Renal pelvis (tissue), 4 donors: ENCODE measurements around the gene NUDT13. TPM values are rescaled to one million over a fixed set of nuclear protein-coding genes. Genes with fewer than 3 reads are reported as not detected.
"Not testable (repeated sequence)": the region's sequence is repeated elsewhere in the genome, so short reads cannot be mapped to it uniquely, and the experiment has no call there.

Source experiments
- DNase-seq: peaks from one replicate; pipeline ENCODE4 v3.0.0-alpha.2; 2013
- polyA plus RNA-seq, 3 donors: library from polyadenylated mRNA; unstranded; fragments of 120-200 nt; gene quantifications; one replicate each; pipeline ENCODE4 v1.2.1, GENCODE V29; 2013; ENCODE audit not compliant: insufficient read length in 3 of 3

NUDT13 gene
- polyA plus RNA-seq, 3 donors, result 4.1 to 10.4 (median 9.1) TPM

DNA sequence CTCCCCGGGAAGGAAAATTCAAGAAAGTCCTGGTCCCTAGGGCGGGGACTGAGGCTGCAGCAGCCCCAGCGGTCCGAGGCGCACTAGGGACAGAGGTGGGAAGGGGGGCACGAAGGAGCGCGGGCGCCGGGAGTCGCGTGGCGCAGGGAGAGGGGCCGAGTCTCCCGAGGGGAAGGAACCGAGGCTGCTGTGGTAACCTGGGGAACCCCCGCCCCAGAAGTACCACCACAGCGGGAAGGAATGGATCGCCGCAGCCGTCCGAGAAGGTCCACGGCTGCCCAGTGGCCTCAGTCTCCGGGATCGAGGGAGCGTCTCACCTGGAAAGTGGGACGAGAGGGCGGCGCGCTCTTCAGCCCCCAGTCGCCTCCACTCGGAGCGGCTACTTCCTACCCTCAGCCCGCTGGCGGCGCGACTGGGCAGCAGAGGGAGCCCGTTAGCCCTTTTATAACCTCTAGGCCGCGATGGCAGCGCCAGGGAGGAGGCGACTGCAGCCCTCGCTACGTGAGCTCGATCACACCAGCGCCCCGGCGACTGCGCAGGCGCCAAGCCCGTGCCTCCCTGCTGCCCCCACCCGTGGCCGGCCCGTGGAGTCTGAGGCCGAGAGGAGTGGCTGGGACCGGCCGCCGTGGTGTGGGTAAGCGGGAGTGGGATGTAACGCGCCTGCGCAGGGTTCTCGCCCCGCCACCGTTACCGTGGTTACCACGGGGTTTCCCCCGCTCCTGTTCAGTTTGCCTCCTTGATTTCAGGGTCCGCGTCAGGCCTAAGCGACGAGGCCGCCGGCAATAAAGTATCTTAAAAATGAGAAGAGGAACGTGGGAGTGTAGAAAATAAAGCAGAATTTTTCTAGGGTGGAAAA, 13.6 kb upstream of the NUDT13 start, which contains the start of gene P4HA1:
Gene P4HA1 (minus strand): TSS at position 418 of the 856 bp plus-strand sequence. CDS start 21,983 bp downstream, outside the sequence.
- peak; percentile 96 for DNase-seq

DNA sequence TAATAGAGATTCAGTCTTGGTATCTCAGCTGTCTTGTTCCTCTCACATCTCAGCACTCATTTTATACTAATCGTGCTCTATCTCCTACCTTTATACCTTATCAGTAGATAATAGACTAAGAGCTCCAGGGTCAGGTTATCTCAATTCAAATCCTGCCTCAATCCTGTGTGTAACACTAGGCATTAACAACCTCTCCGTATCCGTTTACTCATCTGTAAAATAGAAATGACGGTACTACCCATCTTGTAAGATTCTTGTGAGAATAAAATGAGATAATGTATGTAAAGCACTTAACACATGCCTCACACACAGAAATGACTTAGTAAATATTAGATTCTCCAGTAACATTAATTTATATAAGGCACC, 13.0 kb upstream of the NUDT13 start:
- DNase-seq, result no peak

DNA sequence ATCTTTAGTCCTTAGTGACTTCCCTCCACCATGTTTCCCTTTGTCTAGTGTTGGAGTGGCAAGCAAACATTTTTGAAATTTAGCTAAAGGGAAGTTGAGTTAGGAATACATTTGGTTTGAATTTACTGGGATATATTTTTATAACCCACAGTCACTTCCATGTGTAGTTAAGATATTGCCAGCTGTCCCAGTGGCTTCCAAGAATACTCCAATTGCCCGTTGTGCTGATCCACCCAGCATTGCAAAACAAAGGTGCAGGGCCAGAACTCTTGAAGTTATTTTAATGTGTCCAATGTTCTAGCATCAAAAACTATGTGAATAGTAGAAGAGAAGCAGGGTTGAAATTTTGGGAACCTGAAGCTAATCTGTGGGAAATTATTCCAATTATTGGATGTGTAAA, 11.1 kb upstream of the NUDT13 start:
- DNase-seq, result no peak

DNA sequence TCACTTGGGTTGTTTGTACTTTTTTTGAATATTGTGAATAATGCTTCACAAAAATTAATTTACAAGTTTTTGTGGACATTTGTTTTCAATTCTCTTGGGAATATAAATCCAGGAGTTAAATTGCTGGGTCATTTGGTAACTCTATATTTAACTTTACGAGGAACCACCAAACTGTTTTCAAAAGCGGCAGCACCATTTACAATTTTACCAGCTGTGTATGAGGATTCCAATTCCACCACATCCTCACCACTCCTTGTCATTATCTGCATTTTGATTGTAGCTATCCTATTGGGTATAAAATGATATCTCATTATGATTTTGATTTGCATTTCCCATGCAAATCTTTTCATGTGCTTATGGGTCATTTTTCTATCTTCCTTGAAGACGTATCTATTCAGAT, 4.0 kb upstream of the NUDT13 start:
- DNase-seq, result no peak

DNA sequence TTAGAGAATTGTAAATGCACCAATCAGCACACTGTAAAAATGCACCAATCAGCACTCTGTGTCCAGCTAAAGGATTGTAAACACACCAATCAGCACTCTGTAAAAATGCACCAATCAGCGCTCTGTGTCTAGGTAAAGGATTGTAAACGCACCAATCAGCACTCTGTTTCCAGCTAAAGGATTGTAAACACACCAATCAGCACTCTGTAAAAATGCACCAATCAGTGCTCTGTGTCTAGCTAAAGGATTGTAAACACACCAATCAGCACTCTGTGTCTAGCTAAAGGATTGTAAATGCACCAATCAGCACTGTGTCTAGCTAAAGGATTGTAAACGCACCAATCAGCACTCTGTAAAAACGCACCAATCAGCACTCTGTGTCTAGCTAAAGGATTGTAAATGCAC, 1.0 kb upstream of the NUDT13 start:
- DNase-seq, result not testable (repeated sequence)

DNA sequence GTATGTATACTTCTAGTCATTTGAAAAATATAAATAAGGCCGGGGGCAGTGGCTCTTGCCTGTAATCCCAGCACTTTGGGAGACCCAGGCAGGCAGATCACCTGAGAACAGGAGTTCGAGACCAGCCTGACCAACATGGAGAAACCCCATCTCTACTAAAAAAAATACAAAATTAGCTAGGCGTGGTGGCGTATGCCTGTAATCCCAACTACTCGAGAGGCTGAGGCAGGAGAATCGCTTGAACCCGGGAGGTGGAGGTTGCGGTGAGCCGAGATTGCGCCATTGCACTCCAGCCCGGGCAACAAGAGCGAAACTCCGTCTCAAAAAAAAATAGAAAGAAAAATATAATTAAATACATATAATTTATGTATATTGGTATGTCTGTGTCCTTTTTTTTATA, 1.8 kb downstream of the NUDT13 start:
- DNase-seq, result not testable (repeated sequence)

DNA sequence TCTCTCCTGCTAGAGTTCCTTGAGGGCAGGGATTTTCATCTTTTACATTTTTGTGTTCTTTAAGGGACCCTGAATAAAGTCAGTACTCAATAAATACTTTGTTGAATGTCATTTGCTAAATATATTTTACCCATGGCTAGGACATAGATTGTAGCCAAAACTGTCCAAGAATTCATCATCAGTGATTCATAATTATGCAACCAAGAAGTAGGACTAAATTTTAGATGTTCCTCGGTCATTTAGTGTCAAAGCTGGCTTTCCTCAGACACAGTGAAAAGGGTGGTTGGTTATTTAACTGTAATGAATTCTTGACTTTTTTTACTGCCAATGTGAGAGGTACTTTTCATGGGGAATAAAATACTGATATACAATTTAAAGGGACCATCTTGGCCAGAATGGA, 3.3 kb downstream of the NUDT13 start:
- no peak for DNase-seq

DNA sequence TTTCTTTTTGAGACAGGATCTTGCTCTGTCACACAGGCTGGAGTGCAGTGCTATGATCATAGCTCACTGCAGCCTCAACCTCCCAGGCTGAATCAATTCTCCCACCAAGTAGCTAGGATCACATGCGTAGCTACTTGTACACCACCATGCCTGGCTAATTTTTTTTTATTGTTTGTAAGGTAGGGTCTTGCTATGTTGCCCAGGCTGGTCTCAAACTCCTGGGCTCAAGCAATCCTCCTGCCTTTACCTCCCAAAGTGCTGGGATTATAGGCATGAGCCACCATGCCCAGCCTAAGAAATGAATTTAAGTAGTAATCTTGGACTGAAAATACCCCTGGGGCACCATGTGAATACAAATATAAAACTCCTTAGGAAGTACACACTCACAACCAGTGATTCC, 5.8 kb downstream of the NUDT13 start:
- no peak for DNase-seq

DNA sequence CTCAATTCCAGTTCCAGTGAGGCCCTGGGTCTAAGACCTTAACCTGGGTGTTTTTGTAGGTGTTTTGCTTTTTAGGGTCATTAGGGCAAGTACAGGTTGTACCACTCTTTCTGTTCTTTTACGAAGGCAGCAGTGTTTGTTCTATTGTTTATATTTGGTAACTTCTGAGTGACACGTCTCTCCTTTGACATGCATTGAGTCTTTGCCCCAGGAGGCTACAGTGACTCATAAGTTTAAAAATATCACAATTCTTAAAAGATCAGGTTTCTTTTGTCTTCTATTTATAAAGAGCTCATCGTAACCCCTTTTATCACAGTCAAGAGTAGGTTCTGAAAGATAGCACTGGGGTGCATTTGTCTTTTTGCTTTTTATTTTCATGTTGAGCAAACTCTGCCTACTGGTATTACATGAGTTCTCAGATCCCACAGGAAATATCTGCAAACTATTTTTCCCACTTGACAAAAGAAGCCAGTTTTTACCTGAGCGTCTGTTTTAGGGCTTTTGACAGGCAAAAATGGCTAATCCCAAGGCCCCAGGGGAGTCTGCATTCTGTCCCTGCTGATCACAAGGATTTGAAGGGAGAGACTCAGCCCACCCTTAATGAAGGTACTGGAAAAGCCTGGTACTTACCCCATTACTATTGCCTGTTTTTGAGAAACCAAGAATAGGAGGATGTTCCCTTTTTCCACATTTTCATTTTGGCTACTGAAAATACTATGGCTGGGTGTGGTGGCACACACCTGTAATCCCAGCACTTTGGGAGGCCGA, 7.9 kb downstream of the NUDT13 start:
- DNase-seq, result no peak

DNA sequence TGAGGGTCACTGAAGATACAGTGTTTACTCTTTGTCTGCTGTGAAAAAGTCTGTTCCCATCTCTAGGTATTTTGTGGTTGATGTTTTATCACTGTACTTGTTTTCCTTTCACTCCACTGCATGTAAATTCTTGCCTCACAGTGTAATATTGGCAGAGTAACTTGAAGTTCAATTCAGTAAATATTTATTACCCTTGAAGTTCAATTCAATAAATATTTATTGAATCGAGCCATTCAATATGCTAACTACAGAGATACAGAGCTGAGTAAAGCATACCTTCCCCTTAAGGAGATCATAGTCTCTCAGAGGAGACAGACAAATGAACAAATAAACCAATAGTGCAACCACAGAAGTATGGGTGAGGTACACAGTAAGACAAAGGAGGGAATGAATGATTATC, 9.2 kb downstream of the NUDT13 start:
- no peak for DNase-seq

DNA sequence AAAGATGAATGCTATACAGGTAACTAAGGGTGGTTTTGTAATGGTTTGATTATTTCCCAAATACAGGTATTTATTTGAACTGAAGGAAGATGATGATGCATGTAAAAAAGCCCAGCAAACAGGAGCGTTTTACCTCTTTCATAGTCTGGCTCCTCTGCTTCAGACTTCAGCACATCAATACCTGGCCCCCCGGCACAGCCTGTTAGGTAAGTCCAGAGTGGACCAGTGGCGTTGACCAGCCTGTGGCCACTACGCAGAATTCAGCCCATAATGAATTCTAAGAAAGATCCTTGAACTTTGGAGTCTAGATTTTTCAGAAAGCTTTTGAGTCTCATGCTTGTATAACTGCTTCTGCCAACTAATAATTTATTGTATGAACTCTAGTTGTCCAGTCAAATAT, 9.7 kb downstream of the NUDT13 start:
- DNase-seq, result no peak

DNA sequence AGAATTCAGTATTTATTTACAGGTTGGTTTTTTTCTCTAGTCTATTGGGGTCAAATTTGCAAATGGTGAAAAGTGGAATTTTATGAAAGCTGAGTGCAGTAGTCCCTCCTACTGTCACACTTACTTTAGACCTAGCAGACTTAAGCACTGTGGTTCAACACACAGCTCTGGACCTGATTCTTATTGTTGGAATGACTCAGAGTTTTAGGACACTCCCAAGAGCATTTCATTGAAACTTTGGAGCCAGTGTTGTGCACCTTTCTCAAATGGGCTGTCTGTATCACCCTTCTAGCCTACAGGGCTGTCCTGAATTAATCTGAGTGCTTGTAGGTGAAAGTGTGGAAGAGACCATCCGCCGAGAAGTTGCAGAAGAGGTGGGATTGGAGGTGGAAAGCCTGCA, 16.1 kb downstream of the NUDT13 start:
- no peak for DNase-seq

DNA sequence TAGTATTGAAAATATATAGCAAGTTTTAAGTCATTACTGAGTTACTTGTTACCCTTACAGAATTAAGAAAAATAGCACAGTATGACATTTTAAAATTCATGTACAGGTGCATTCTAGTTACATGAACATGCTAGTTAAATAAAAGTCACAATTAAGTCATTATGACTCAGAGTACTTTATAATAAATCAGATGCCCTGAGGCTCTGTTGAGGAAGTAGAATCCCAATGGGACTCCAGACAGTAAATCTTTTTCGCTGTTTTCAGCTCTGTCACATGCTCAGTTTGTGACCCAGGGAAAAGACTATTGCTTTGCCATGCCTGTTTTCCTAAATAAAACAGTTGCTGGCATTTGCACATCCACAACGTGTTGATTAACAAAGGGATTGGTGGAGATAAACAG, 21.0 kb downstream of the NUDT13 start:
- no peak for DNase-seq

DNA sequence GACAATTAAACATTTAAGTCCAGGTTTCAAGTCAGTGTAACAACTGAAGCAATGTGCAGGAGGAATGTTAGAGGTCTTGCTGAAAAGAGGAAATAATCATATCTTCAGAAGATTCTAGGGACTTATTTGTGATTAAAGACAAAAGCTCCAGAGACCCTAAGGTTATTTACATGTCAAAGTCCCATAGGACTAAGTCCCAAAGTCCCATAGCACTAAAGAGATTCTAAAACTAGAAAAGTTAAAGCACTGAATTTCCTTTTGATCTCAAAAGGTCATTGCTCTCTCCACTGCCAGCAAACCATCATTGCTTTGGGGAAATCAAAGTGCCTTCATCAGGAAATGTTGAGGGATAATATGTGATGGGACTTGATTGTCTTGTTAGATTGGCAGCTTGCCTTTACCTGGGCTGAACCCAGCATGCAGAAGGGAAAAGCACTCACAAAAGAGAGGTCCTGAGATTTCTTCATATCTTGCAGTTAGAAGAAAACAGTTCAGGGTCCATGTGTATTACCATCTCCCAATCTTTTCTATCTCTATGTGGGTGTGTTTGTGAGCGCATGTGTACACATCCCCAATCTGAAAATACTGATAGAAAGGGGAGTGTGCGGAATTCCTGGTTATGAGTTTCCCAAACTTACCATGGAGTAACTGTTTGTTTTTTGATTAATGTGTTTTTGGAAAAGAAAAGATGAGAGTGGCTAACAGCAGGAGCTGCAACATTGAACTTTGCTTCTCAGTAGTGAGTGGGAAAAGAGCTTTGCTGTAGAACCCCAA, 21.8 kb downstream of the NUDT13 start:
- DNase-seq, result no peak

DNA sequence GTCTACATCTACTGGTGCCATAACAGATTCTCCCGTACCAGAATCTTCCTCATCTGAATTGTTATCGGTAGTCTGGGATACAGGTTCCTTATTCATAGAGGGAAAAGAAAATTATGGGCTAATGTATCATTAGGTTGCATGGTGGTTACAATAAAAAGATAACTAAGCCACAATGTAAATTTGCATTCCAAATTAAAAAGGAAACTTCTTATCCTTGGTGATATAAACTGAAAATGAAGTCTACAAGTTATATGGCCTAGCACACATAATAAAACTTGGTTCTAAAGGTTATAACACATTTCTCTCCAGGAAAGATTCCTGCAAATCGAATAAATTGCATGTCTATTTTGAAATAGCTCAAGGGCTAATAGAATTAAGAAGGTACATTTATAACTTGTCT, 24.5 kb downstream of the NUDT13 start:
- no peak for DNase-seq

DNA sequence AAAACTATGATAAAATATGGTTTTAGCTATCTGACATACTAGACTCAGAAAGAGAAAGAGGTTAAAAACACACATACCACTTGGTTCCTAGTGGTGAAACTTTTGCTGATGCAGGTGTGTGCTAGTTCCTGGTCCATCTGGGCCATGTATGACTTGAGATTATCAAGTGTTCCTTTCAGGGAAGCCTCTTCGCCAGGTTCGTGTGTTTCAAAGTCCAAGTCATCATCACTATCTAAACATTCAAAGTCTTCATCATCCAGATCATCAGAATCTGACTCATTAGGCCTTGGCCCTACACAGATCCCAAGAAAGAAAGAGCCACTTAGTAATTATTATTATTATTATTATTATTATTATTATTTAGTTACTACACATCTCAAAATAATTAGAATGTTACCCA, 26.4 kb downstream of the NUDT13 start:
- no peak for DNase-seq

DNA sequence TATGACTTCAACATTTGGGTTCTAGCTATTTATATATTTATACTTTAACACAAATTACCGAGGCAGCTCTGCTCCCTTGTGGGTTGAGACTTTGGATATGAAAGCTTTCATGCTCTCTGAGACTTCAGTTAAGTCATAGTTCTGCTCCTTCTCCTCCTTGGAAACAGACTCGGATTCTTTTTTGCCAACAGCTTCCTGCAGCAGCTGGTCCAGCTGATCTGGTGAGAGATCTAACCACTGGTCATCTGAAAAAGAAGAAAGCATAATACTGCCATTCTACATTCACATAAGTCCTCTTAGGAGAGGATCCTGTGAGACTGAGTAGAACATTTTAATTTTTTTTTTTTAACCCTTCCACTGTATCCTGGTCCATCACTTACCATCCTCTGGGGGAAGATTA, 29.0 kb downstream of the NUDT13 start:
- no peak for DNase-seq

DNA sequence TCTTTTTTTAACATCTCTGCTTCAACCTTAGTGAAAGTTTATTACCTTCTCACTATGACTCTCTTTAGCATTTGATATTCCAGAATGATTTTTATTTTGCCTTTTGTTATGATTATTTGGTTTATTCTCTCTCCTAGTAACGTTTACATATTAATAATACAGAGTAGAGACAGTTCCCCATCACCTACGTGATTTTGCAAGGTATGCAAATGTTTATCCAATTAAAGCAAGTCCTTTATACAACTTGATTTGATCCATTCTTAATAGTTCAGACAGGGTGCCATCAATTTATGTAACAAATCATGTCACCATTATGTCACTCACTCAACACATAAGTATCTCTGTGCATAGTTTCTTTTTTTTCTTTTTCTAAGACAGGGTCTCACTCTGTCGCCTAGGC, 31.3 kb downstream of the NUDT13 start:
- no peak for DNase-seq

DNA sequence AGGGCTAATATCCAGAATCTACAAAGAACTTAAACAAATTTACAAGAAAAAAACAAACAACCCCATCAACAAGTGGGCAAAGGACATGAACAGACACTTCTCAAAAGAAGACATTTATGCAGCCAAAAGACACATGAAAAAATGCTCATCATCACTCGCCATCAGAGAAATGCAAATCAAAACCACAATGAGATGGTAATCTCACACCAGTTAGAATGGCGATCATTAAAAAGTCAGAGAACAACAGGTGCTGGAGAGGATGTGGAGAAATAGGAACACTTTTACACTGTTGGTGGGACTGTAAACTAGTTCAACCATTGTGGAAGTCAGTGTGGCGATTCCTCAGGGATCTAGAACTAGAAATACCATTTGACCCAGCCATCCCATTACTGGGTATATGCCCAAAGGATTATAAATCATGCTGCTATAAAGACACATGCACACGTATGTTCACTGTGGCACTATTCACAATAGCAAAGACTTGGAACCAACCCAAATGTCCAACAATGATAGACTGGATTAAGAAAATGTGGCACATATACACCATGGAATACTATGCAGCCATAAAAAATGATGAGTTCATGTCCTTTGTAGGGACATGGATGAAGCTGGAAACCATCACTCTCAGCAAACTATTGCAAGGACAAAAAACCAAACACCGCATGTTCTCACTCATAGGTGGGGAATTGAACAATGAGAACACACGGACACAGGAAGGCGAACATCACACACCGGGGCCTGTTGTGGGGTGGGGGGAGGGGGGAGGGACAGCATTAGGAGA, 40.6 kb downstream of the NUDT13 start:
- DNase-seq, result not testable (repeated sequence)

DNA sequence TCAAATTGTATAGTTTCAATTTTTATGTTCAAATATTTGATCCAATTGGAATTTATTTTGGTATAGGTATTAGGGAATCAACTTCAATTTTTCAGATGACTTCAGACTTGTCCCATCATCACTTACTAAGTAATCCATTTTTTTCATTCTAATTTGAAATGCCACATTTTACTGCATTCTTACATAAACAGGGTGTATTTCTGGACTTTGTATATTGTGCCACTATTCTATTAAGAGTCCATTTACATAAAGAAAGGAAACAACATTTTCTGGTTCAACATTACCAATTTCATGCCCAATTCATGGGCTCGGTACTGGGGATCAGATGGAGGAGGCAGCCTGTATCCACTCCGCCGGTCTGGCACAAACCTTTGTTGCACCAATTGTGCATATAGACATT, 41.8 kb downstream of the NUDT13 start:
- no peak for DNase-seq

DNA sequence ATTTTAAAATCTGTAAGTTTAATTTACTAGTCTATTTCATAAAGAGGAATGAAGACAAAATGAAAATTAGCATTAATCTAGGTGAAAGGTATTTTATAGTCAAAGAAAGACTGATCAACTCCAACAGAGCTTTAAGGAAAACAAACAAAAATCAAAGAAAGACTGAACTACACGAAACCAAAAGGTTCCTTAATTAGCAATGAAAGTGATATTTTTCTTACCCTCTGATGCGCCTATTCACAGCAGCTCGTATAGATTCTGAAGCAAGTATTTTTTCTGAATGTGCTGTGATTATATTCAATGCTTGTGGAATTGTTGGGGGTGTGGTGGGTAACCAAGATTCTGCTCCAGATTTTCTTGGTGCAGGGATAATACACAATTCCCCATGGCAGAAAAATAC, 45.8 kb downstream of the NUDT13 start:
- DNase-seq, result no peak
